ENCODE measurements around the gene FABP6.

FABP6 gene

DNA sequence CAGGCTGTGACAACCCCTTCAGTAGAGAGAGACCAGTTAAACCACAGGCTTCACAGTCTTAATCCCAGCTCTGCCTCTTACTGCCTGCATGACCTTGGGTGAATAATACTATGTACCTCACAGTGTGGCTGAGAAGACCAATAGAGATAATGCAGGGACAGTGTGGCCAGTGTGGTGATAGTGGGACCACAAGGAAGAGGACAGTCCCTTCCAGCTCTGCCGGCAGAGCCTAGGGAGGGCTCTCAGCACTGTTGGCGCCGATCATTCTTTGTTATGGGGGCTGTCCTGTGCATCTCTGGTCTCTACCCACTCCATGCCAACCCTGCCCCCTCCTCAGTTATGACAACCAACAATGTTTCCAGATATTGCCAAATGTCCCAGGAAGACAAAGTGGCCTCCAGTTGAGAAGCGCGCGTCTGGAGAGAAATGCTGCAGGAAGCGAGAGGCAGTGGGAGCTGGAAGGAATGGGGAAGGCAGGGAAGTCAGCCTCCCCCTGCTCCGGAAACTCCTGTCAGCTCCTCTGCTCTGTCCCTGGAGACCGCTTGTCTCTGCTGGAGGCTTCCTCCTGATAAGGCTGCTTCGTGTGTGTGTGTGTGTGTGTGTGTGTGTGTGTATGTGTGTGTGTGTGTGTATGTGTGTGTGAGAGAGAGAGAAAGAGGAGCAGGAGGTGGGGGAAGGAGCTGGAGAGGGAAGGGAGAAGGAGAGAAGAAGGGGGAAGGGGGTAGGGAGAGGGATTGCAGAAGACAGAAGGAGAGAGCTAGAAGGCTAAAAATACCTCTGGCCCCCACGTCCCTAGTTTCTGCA lies 31.8 kb upstream of the FABP6 start:
- Histone ChIP-seq H4K5ac (ENCODE audit: low read length) (no peak overlapping the region), H2BK5ac (ENCODE audit: low read length) (peak overlapping the region; percentile 88), H3K18ac (ENCODE audit: low read length) (peak overlapping the region; percentile 57), H3K4me2 (ENCODE audit: low read length) (peak overlapping the region; percentile 36), H2BK15ac (replicated peaks; ENCODE audit: low read depth) (no peak overlapping the region), H3K23ac (ENCODE audit: low read length) (no peak overlapping the region), H3K9ac (ENCODE audit: low read length) (peak overlapping the region; percentile 59), H3K27ac (ENCODE audit: low read depth, low read length) (peak overlapping the region; percentile 41), H3K79me1 (ENCODE audit: low read length) (no peaks in the 10 kb centered on the region), H4K8ac (ENCODE audit: low read depth, low read length) (no peak overlapping the region), H3K27me3 (ENCODE audit: insufficient read depth, low read length, poor library complexity) (no peaks in the 10 kb centered on the region), H3K4ac (ENCODE audit: low read depth, low read length) (peak overlapping the region; percentile 59), H2AK5ac (ENCODE audit: low read length) (no peak overlapping the region), H3K4me1 (ENCODE audit: control insufficient read depth, low read depth, low read length) (peaks cover 11% of the 10 kb centered on the region), H3K36me3 (ENCODE audit: control insufficient read depth, insufficient read depth, low read length) (no peaks in the 10 kb centered on the region), H3K4me3 (ENCODE audit: low read length) (no peak overlapping the region), H3K56ac (ENCODE audit: low read length) (peak overlapping the region; percentile 20), H3K79me2 (ENCODE audit: control insufficient read depth, insufficient read depth, low read length) (no peaks in the 10 kb centered on the region), H2BK120ac (ENCODE audit: low read depth, low read length) (no peak overlapping the region)
- WGBS (ENCODE audit: extremely low coverage, insufficient coverage, low lambda C conversion rate), result no CpG with 5 or more reads among the region's 11 CpGs
- peak; percentile 96 for DNase-seq

DNA sequence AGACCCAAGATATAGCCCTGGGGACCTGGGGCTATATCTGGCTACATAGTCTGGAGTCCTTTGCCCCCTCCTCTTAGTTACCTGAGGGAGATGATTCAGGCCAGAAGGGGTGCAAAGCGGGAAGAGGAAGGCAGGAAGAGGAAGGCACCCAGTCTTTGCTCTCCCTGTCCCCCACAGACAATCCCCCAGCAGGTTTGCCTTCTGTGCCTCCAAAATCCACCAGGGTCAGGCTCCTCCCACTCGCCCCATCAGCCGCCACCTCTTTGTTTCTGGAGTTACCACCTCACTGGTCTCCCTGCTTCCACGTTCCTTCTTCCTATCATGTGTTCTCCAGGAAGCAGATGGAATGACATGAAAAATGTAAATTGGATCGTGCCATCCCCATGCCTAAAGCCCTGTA lies 31.2 kb upstream of the FABP6 start:
- DNase-seq, result peak; percentile 30
- H3K18ac ChIP-seq (ENCODE audit: low read length), result peak overlapping the region; percentile 28
- peak overlapping the region; percentile 41 for H3K27ac ChIP-seq (ENCODE audit: low read depth, low read length)
- H4K5ac ChIP-seq (ENCODE audit: low read length), result no peak overlapping the region
- no peaks in the 10 kb centered on the region for H3K79me2 ChIP-seq (ENCODE audit: control insufficient read depth, insufficient read depth, low read length)
- H3K23ac ChIP-seq (ENCODE audit: low read length), result no peak overlapping the region
- H3K27me3 ChIP-seq (ENCODE audit: insufficient read depth, low read length, poor library complexity), result no peaks in the 10 kb centered on the region
- H3K79me1 ChIP-seq (ENCODE audit: low read length), result no peaks in the 10 kb centered on the region
- peaks cover 11% of the 10 kb centered on the region for H3K4me1 ChIP-seq (ENCODE audit: control insufficient read depth, low read depth, low read length)
- no peak overlapping the region for H2BK15ac ChIP-seq (replicated peaks; ENCODE audit: low read depth)
- H2AK5ac ChIP-seq (ENCODE audit: low read length), result no peak overlapping the region
- H3K36me3 ChIP-seq (ENCODE audit: control insufficient read depth, insufficient read depth, low read length), result no peaks in the 10 kb centered on the region
- no CpG with 5 or more reads among the region's 5 CpGs for WGBS (ENCODE audit: extremely low coverage, insufficient coverage, low lambda C conversion rate)
- peak overlapping the region; percentile 35 for H3K4me2 ChIP-seq (ENCODE audit: low read length)
- peak overlapping the region; percentile 20 for H3K56ac ChIP-seq (ENCODE audit: low read length)
- H4K8ac ChIP-seq (ENCODE audit: low read depth, low read length), result no peak overlapping the region
- peak overlapping the region; percentile 88 for H2BK5ac ChIP-seq (ENCODE audit: low read length)
- H3K4ac ChIP-seq (ENCODE audit: low read depth, low read length), result no peak overlapping the region
- peak overlapping the region; percentile 59 for H3K9ac ChIP-seq (ENCODE audit: low read length)
- no peak overlapping the region for H3K4me3 ChIP-seq (ENCODE audit: low read length)
- H2BK120ac ChIP-seq (ENCODE audit: low read depth, low read length), result no peak overlapping the region

DNA sequence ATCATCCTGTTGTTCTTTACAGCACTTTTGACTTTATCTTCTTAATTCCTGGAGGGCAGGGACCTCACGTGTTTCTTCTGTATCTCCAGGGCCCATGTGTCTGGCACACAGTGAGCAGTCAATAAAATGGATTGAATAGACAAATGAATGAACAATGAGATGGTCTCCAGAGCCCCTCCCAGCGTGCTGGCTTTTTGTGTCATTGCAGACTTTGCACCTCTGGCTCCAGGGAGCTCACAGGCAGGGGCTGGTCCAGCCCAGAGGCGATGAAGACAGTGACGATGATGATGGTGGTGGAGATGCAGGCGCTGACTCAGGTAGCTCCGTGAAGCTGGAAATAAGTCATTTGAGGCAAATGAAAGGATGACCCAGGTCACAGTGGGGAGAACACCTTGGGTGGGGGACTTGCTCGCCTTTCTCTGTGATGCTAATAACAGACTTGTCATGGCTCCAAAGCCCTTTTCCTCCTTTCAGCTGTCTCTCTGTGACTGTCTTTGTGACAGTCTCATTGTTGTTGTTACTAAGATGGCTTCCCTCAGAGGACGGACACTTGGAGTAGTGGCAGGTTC lies 30.4 kb upstream of the FABP6 start:
- Histone ChIP-seq H3K79me1 (ENCODE audit: low read length) (no peaks in the 10 kb centered on the region), H2BK120ac (ENCODE audit: low read depth, low read length) (no peak overlapping the region), H3K23ac (ENCODE audit: low read length) (no peak overlapping the region), H3K4me3 (ENCODE audit: low read length) (no peak overlapping the region), H3K79me2 (ENCODE audit: control insufficient read depth, insufficient read depth, low read length) (no peaks in the 10 kb centered on the region), H3K4ac (ENCODE audit: low read depth, low read length) (no peak overlapping the region), H2BK5ac (ENCODE audit: low read length) (no peak overlapping the region), H3K18ac (ENCODE audit: low read length) (peak overlapping the region; percentile 28), H2BK15ac (replicated peaks; ENCODE audit: low read depth) (no peak overlapping the region), H3K56ac (ENCODE audit: low read length) (peak overlapping the region; percentile 20), H3K36me3 (ENCODE audit: control insufficient read depth, insufficient read depth, low read length) (no peaks in the 10 kb centered on the region), H3K27ac (ENCODE audit: low read depth, low read length) (no peak overlapping the region), H3K9ac (ENCODE audit: low read length) (peak overlapping the region; percentile 31), H3K27me3 (ENCODE audit: insufficient read depth, low read length, poor library complexity) (no peaks in the 10 kb centered on the region), H3K4me1 (ENCODE audit: control insufficient read depth, low read depth, low read length) (peaks cover 11% of the 10 kb centered on the region), H2AK5ac (ENCODE audit: low read length) (no peak overlapping the region), H4K8ac (ENCODE audit: low read depth, low read length) (no peak overlapping the region), H4K5ac (ENCODE audit: low read length) (no peak overlapping the region), H3K4me2 (ENCODE audit: low read length) (peak overlapping the region; percentile 28)
- peak; percentile 42 for DNase-seq
- no CpG with 5 or more reads among the region's 8 CpGs for WGBS (ENCODE audit: extremely low coverage, insufficient coverage, low lambda C conversion rate)

DNA sequence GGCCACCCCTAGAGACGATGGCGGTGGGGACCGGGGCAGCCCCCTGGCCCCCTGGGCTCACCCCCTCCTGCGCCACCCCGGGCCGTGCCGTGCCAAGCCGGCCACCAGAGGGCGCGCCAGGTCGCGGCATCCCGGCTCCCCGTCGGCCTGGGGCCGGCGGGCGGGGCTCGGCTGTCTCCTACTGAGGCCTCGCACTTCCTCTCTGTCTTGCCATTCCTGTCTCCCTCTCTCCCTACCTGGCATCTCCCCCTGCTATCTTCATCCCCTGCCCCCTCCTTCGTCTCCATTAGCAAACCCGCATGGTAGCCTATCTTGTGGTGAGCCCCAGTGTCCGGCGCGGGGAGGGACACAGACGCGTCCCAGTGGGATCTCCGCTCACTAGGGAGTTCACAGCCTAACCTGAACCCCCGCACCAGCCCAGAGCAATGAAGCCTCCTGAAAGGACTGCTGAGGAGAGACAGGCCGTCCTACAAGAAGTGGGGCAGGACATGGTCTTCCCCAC lies 29.8 kb upstream of the FABP6 start:
- H2BK120ac ChIP-seq (ENCODE audit: low read depth, low read length), result no peak overlapping the region
- H2BK15ac ChIP-seq (replicated peaks; ENCODE audit: low read depth), result no peak overlapping the region
- H3K79me1 ChIP-seq (ENCODE audit: low read length), result no peaks in the 10 kb centered on the region
- H3K27ac ChIP-seq (ENCODE audit: low read depth, low read length), result no peak overlapping the region
- no CpG with 5 or more reads among the region's 30 CpGs for WGBS (ENCODE audit: extremely low coverage, insufficient coverage, low lambda C conversion rate)
- DNase-seq, result peak; percentile 85
- peak overlapping the region; percentile 25 for H3K18ac ChIP-seq (ENCODE audit: low read length)
- no peak overlapping the region for H3K4me3 ChIP-seq (ENCODE audit: low read length)
- H3K79me2 ChIP-seq (ENCODE audit: control insufficient read depth, insufficient read depth, low read length), result no peaks in the 10 kb centered on the region
- peak overlapping the region; percentile 86 for H3K56ac ChIP-seq (ENCODE audit: low read length)
- H3K23ac ChIP-seq (ENCODE audit: low read length), result no peak overlapping the region
- H3K27me3 ChIP-seq (ENCODE audit: insufficient read depth, low read length, poor library complexity), result no peaks in the 10 kb centered on the region
- H3K4me2 ChIP-seq (ENCODE audit: low read length), result peak overlapping the region; percentile 74
- H3K4me1 ChIP-seq (ENCODE audit: control insufficient read depth, low read depth, low read length), result peaks cover 11% of the 10 kb centered on the region
- H3K36me3 ChIP-seq (ENCODE audit: control insufficient read depth, insufficient read depth, low read length), result no peaks in the 10 kb centered on the region
- no peak overlapping the region for H2AK5ac ChIP-seq (ENCODE audit: low read length)
- no peak overlapping the region for H4K8ac ChIP-seq (ENCODE audit: low read depth, low read length)
- H3K4ac ChIP-seq (ENCODE audit: low read depth, low read length), result peak overlapping the region; percentile 37
- no peak overlapping the region for H4K5ac ChIP-seq (ENCODE audit: low read length)
- H3K9ac ChIP-seq (ENCODE audit: low read length), result peak overlapping the region; percentile 66
- peak overlapping the region; percentile 42 for H2BK5ac ChIP-seq (ENCODE audit: low read length)

DNA sequence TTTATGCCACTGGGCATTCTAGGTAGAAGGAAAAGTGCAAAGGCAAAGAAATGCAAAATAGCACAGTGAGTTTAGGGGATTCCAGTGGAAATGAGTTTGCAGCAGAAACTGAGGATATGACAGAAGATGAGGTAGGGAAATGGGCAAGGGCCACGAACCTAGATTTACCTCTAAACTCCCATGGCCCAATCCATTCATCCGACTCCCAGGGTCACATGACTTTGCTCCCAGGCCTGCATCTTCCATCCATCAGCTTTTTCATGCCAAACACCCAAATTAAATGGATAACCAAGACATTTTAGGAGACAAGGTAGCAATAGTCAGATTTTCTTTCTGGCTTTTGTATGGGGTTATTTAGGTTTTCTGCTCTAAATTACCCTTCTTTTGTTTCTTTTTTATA lies 22.2 kb upstream of the FABP6 start:
- Histone ChIP-seq H3K9ac (ENCODE audit: low read length) (no peak overlapping the region), H3K56ac (ENCODE audit: low read length) (no peak overlapping the region), H3K27me3 (ENCODE audit: insufficient read depth, low read length, poor library complexity) (no peaks in the 10 kb centered on the region), H3K18ac (ENCODE audit: low read length) (no peak overlapping the region), H3K4me1 (ENCODE audit: control insufficient read depth, low read depth, low read length) (no peaks in the 10 kb centered on the region), H2BK5ac (ENCODE audit: low read length) (no peak overlapping the region), H2BK15ac (replicated peaks; ENCODE audit: low read depth) (no peak overlapping the region), H3K79me1 (ENCODE audit: low read length) (no peaks in the 10 kb centered on the region), H3K23ac (ENCODE audit: low read length) (no peak overlapping the region), H3K27ac (ENCODE audit: low read depth, low read length) (no peak overlapping the region), H3K4me3 (ENCODE audit: low read length) (no peak overlapping the region), H3K4me2 (ENCODE audit: low read length) (no peak overlapping the region), H4K5ac (ENCODE audit: low read length) (no peak overlapping the region), H3K4ac (ENCODE audit: low read depth, low read length) (no peak overlapping the region), H4K8ac (ENCODE audit: low read depth, low read length) (no peak overlapping the region), H2AK5ac (ENCODE audit: low read length) (no peak overlapping the region), H3K36me3 (ENCODE audit: control insufficient read depth, insufficient read depth, low read length) (no peaks in the 10 kb centered on the region), H2BK120ac (ENCODE audit: low read depth, low read length) (no peak overlapping the region), H3K79me2 (ENCODE audit: control insufficient read depth, insufficient read depth, low read length) (no peaks in the 10 kb centered on the region)
- no CpG with 5 or more reads among the region's 2 CpGs for WGBS (ENCODE audit: extremely low coverage, insufficient coverage, low lambda C conversion rate)
- no peak for DNase-seq

Measured in mesendoderm (in vitro differentiated cells).